ENCODE data around the gene HAL. TPM values are rescaled to one million over a fixed set of nuclear protein-coding genes. Genes with fewer than 3 reads are reported as not detected.

Gene HAL
- total RNA-seq, 1 experiment from 2014 or later, result 1.4 TPM

DNA sequence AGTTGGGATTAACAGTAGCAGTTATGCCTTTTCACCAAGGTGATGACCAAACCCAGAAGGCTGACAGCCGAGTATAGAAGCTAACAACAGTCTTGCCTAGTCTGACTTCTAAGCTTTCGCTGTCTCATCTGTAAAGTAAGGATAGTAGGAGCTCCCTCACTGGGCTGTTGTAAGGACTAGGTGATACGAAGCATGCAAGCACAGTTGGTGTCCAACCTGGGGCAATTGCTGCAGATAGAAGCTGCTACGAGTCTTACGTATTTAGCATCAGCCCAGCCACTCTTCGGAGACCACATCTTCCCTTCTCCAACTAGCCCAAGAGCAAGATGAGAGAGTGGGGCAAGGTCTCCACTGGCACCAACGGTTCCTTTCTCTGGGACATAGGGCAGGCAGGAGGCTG, 6.0 kb downstream of the HAL start:
- CTCF ChIA-PET, result interaction anchor here (0.6 kb wide), 1 partner anchor 1033 kb away, joined by 3 read pairs; no protein-coding TSS in a partner anchor

DNA sequence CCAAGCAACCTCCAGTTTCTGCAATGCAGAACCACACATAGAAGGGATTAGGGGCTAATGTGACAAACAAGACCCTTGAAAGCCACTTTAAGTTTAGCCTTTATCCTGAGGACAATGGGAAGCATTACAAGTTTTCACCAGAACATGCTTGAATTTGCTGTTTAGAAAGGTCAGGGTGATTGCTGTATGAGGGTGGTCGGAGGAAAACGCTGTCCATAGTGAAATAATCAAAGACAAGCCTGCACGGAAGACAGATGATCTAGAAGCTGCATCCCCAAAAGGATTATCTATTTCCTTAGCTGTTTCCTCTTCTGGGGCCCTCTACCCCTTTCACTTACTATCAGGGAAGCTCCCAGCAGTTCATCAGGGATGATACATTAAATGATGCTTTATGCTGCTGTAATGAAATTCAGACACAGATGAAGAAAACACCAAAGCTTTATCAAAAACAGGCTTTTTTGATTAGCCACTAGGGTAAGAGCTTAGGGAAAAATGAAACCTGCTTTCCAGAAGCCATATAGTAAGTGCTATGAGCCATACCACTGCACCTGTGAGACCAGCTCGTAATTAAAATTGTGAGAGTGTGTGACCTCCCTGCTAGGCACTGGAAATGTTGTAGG, 6.5 kb downstream of the HAL start:
- no peaks in the 10 kb centered on the region for H3K4me1 Mint-ChIP-seq (ENCODE audit: low read depth, unreplicated experiment)
- H3K9me3 Mint-ChIP-seq (ENCODE audit: low read depth, unreplicated experiment), result no peaks in the 10 kb centered on the region
- no TSS peak for BruUV-seq (replicated peaks)
- CTCF ChIA-PET, result interaction anchor here (0.6 kb wide), 1 partner anchor 1033 kb away, joined by 3 read pairs; no protein-coding TSS in a partner anchor
- H3K27me3 Mint-ChIP-seq (ENCODE audit: unreplicated experiment), result peaks cover 24% of the 10 kb centered on the region
- no peak overlapping the region for H3K27ac Mint-ChIP-seq (ENCODE audit: unreplicated experiment)
- no peak for DNase-seq
- H3K36me3 Mint-ChIP-seq (ENCODE audit: insufficient read depth, unreplicated experiment), result no peaks in the 10 kb centered on the region
- intact Hi-C loops (cut with micrococcal nuclease; ENCODE audit: unreplicated experiment), result no loop called here
- TF ChIP-seq, protein P1, sequence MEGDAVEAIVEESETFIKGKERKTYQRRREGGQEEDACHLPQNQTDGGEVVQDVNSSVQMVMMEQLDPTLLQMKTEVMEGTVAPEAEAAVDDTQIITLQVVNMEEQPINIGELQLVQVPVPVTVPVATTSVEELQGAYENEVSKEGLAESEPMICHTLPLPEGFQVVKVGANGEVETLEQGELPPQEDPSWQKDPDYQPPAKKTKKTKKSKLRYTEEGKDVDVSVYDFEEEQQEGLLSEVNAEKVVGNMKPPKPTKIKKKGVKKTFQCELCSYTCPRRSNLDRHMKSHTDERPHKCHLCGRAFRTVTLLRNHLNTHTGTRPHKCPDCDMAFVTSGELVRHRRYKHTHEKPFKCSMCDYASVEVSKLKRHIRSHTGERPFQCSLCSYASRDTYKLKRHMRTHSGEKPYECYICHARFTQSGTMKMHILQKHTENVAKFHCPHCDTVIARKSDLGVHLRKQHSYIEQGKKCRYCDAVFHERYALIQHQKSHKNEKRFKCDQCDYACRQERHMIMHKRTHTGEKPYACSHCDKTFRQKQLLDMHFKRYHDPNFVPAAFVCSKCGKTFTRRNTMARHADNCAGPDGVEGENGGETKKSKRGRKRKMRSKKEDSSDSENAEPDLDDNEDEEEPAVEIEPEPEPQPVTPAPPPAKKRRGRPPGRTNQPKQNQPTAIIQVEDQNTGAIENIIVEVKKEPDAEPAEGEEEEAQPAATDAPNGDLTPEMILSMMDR (IDR thresholded peaks at IDR 0.05; ENCODE audit: unreplicated experiment), result no peak
- no peak overlapping the region for H3K4me3 Mint-ChIP-seq (ENCODE audit: low read depth, unreplicated experiment)

More for the DNA sequence above, 6.0 kb downstream of the HAL start:
- no peak overlapping the region for H3K27ac Mint-ChIP-seq (ENCODE audit: unreplicated experiment)
- TF ChIP-seq, protein P1 (IDR thresholded peaks at IDR 0.05; ENCODE audit: unreplicated experiment), result no peak
- intact Hi-C loops (cut with micrococcal nuclease; ENCODE audit: unreplicated experiment), result no loop called here
- DNase-seq, result no peak
- no peaks in the 10 kb centered on the region for H3K4me1 Mint-ChIP-seq (ENCODE audit: low read depth, unreplicated experiment)
- H3K4me3 Mint-ChIP-seq (ENCODE audit: low read depth, unreplicated experiment), result no peak overlapping the region
- no TSS peak for BruUV-seq (replicated peaks)
- no peaks in the 10 kb centered on the region for H3K36me3 Mint-ChIP-seq (ENCODE audit: insufficient read depth, unreplicated experiment)
- H3K9me3 Mint-ChIP-seq (ENCODE audit: low read depth, unreplicated experiment), result no peaks in the 10 kb centered on the region
- peaks cover 24% of the 10 kb centered on the region for H3K27me3 Mint-ChIP-seq (ENCODE audit: unreplicated experiment)

DNA sequence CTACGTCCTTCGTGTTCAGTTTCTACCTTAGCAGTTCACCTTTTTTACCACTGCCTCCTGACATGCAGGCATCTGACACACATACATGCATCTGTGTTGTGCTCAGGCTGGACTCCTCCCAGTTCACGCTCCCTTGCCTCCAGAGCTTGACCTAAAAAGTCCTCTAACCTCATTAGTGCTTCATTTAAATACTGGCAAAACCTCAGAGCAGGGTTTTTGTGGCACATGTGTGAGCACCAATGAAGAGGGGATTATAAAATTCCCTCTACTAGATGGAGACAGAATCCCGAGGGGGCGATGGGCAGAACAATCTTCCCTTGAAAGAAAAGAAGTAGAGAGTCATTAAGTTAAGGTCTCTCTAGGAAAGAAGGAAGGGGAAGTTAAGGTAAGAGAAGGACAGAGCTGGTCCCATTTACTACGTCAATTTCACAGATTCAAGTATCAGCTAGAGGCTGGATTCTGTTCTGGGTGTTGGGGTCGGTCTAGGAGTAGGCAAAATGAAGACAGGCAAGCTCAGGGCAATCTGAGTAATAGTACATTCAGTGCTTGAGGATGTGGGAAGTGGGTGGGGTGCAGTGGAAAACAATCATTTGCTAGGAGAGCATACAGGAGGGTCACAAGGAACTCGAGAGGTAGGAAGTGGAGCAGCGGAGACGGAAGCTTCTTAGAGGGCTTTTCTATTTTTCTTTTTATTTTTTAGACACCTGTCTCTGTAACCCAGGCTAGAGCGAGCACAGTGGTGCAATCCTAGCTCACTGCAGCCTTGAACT, 7.5 kb downstream of the HAL start:
- Mint-ChIP-seq H3K4me1 (ENCODE audit: low read depth, unreplicated experiment) (no peaks in the 10 kb centered on the region), H3K36me3 (ENCODE audit: insufficient read depth, unreplicated experiment) (no peaks in the 10 kb centered on the region), H3K27me3 (ENCODE audit: unreplicated experiment) (peaks cover 24% of the 10 kb centered on the region), H3K27ac (ENCODE audit: unreplicated experiment) (no peak overlapping the region), H3K9me3 (ENCODE audit: low read depth, unreplicated experiment) (no peaks in the 10 kb centered on the region), H3K4me3 (ENCODE audit: low read depth, unreplicated experiment) (no peak overlapping the region)
- DNase-seq, result no peak
- intact Hi-C loops (cut with micrococcal nuclease; ENCODE audit: unreplicated experiment), result no loop called here
- TF ChIP-seq, protein P1 (IDR thresholded peaks at IDR 0.05; ENCODE audit: unreplicated experiment), result no peak
- CTCF ChIA-PET, result no interaction called here
- no TSS peak for BruUV-seq (replicated peaks)

DNA sequence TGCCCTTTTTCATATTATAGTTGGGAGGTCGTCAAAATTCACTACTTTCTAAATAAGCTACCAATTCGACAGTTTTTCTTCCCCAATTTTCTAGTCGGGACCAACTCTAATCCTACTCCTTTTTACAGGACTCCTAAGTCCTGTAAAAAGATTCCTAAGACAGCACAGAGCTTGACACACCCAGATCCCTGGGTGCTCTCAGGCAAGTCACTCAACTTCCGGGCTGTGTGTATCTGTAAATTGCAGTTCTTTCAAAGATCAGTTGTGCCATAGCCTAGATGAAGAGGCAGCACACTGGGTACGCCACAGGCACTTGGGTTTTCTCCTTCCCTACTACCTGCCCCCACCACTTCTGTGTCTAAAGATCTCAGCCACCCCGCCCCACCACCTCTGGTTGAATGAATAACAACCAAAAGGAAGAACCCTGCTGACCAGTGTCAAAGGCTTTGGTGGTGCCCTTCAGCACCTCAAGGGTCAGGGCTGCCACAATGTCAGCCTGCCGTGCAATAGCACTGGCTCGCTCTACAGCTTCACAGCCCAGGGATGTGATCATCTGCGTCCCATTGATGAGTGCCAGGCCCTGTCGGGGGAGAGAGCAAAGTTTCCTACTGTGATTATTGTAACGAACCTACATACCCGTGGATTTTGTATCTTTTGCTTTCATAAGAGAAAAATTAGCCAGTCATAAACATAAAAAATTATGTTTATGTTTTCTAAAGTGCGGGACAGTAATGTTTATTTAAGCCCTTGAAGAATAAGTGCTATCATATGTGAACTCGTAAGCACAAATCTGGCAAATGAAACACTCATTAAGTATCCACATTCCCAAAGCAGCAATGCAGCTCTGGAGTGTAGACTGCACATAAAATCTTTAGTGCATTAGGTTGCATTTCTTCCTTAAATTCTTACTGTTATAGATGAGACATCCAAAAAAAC, 9.2 kb downstream of the HAL start:
- TF ChIP-seq, protein P1 (IDR thresholded peaks at IDR 0.05; ENCODE audit: unreplicated experiment), result no peak

More for the DNA sequence above, 9.2 kb downstream of the HAL start:
- no TSS peak for BruUV-seq (replicated peaks)
- no peaks in the 10 kb centered on the region for H3K9me3 Mint-ChIP-seq (ENCODE audit: low read depth, unreplicated experiment)
- H3K27ac Mint-ChIP-seq (ENCODE audit: unreplicated experiment), result no peak overlapping the region
- intact Hi-C loops (cut with micrococcal nuclease; ENCODE audit: unreplicated experiment), result no loop called here
- peaks cover 12% of the 10 kb centered on the region for H3K27me3 Mint-ChIP-seq (ENCODE audit: unreplicated experiment)
- no peak overlapping the region for H3K4me3 Mint-ChIP-seq (ENCODE audit: low read depth, unreplicated experiment)
- no peaks in the 10 kb centered on the region for H3K36me3 Mint-ChIP-seq (ENCODE audit: insufficient read depth, unreplicated experiment)
- DNase-seq, result no peak
- CTCF ChIA-PET, result interaction anchor here (0.7 kb wide), 1 partner anchor 10 kb away, joined by 4 read pairs; no protein-coding TSS in a partner anchor
- H3K4me1 Mint-ChIP-seq (ENCODE audit: low read depth, unreplicated experiment), result no peaks in the 10 kb centered on the region

Data from Calu3 (cell line).